HepG2 (cell line): Measurements from ENCODE around the gene GDA. TPM values are rescaled to one million over a fixed set of nuclear protein-coding genes. Genes with fewer than 3 reads are reported as not detected.
A peak's percentile ranks its signal among the peaks of the same experiment; 100 is the strongest.

ENCODE experiments used
- ATF5 ChIP-seq: sonication (generic); formaldehyde crosslinking; IDR thresholded peaks from 2 replicates; pipeline ENCODE4 v1.4.0; 2020; ENCODE audit warnings: mild to moderate bottlenecking, low read depth, missing genetic modification reagents
- CAMTA2 ChIP-seq: sonication (generic); formaldehyde crosslinking; IDR thresholded peaks from 2 replicates; pipeline ENCODE4 v1.4.0; 2020; ENCODE audit warnings: mild to moderate bottlenecking, missing genetic modification reagents, borderline replicate concordance
- ELF1 ChIP-seq: sonication (generic); formaldehyde crosslinking; IDR thresholded peaks from 2 replicates; pipeline ENCODE4 v1.4.0; 2020; ENCODE audit warnings: missing genetic modification reagents
- FOXJ3 ChIP-seq: sonication (generic); formaldehyde crosslinking; IDR thresholded peaks from 2 replicates; pipeline ENCODE4 v1.4.0; 2020; ENCODE audit warnings: missing genetic modification reagents, mild to moderate bottlenecking, borderline replicate concordance
- HNF4A ChIP-seq: sonication (generic); formaldehyde crosslinking; IDR thresholded peaks from 2 replicates; pipeline ENCODE4 v1.4.0; 2020; ENCODE audit warnings: missing genetic modification reagents
- MZF1 ChIP-seq: sonication (generic); formaldehyde crosslinking; IDR thresholded peaks from 2 replicates; pipeline ENCODE4 v1.8.1; 2023; ENCODE audit warnings: mild to moderate bottlenecking, missing genetic modification reagents, borderline replicate concordance
- NCOA1 ChIP-seq: sonication (generic); formaldehyde crosslinking; IDR thresholded peaks from 2 replicates; pipeline ENCODE4 v1.9.0; 2021; ENCODE audit warnings: missing genetic modification reagents
- TBL1XR1 ChIP-seq: fragments of 150-350 bp; IDR thresholded peaks from 2 replicates; pipeline ENCODE4 v1.6.1; 2014; ENCODE audit warnings: borderline replicate concordance, low read length; ENCODE audit not compliant: partially characterized antibody
- TFE3 ChIP-seq: IDR thresholded peaks from 2 replicates; pipeline ENCODE4 v1.6.1; 2016
- ZC3H4 ChIP-seq: sonication (generic); formaldehyde crosslinking; IDR thresholded peaks from 2 replicates; pipeline ENCODE4 v1.4.0; 2020; ENCODE audit warnings: missing genetic modification reagents, borderline replicate concordance
- ZNF10 ChIP-seq: sonication (generic); formaldehyde crosslinking; IDR thresholded peaks from 2 replicates; pipeline ENCODE4 v1.4.0; 2020; ENCODE audit warnings: mild to moderate bottlenecking, low read depth, missing genetic modification reagents, borderline replicate concordance
- ZNF12 ChIP-seq: sonication (generic); formaldehyde crosslinking; IDR thresholded peaks from 2 replicates; pipeline ENCODE4 v1.5.0; 2020; ENCODE audit warnings: missing genetic modification reagents
- ZNF124 ChIP-seq: sonication (generic); formaldehyde crosslinking; IDR thresholded peaks from 2 replicates; pipeline ENCODE4 v1.4.0; 2020; ENCODE audit warnings: missing genetic modification reagents
- ZNF180 ChIP-seq: sonication (generic); formaldehyde crosslinking; IDR thresholded peaks from 2 replicates; pipeline ENCODE4 v1.4.0; 2020; ENCODE audit warnings: low read depth, missing genetic modification reagents, borderline replicate concordance
- ZNF34 ChIP-seq: sonication (generic); formaldehyde crosslinking; IDR thresholded peaks from 2 replicates; pipeline ENCODE4 v1.4.0; 2020; ENCODE audit warnings: mild to moderate bottlenecking, missing genetic modification reagents, borderline replicate concordance
- ZNF530 ChIP-seq: sonication (generic); formaldehyde crosslinking; IDR thresholded peaks from 2 replicates; pipeline ENCODE4 v1.5.0; 2020; ENCODE audit warnings: low read depth, mild to moderate bottlenecking, missing genetic modification reagents
- ZNF589 ChIP-seq: sonication (generic); formaldehyde crosslinking; conservative IDR thresholded peaks from 2 replicates; pipeline ENCODE4 v1.8.0; 2022; ENCODE audit warnings: mild to moderate bottlenecking, moderate library complexity, missing genetic modification reagents
- ZNF678 ChIP-seq: sonication (generic); formaldehyde crosslinking; IDR thresholded peaks from 2 replicates; pipeline ENCODE4 v1.4.0; 2020; ENCODE audit warnings: mild to moderate bottlenecking, missing genetic modification reagents
- polyA plus RNA-seq, 8 experiments: library from polyadenylated mRNA; depleted of rRNA in 3 of 8; stranded (reverse) in 7 of 8; unstranded in 1 of 8; fragments of >200 nt; fragmentation: Illumina TruSeq in 4 of 8; extraction: Trizol in 4 of 8; gene quantifications; 2 replicates each; pipeline versions ENCODE4 v1.2.1 to v1.2.3, GENCODE V29; 2011 to 2016; ENCODE audit warnings: low read depth in 4 of 8, missing spikeins in 1 of 8, mixed read lengths in 1 of 8; ENCODE audit not compliant: insufficient read depth in 1 of 8
- total RNA-seq, 5 experiments: library from RNA; depleted of rRNA; stranded (reverse); fragments of >200 nt; fragmentation: Illumina TruSeq; extraction: Trizol; gene quantifications; 2 replicates each; pipeline ENCODE4 v1.2.3, GENCODE V29; 2016; ENCODE audit warnings: low read depth in 1 of 5
- TF ChIP-seq, protein P1 (sequence below): IDR thresholded peaks from 2 replicates; pipeline ENCODE4 v1.6.1; 2012; ENCODE audit warnings: low read length, improper control_type of control experiment
- TF ChIP-seq, protein P2 (sequence below): IDR thresholded peaks from 2 replicates; pipeline ENCODE4 v1.6.1; 2016; ENCODE audit warnings: control low read depth

GDA gene
- total and polyA plus RNA-seq, 2 of the 13 experiments (the other 11 are each of a cell fraction or from before 2014, with no cell fraction given), result 0.15 to 0.99 TPM

GRCh38 chr9:72154468-72155285 lies 5.4 kb downstream of the GDA start (continued):
- no peak for TF ChIP-seq ZNF124 (CRISPR knock-in tag)
- TF ChIP-seq TBL1XR1, result no peak
- TF ChIP-seq ZNF589 (CRISPR knock-in tag), result no peak
- TF ChIP-seq FOXJ3, result no peak
- no peak for TF ChIP-seq NCOA1
- TF ChIP-seq ELF1 (CRISPR knock-in tag), result 0 out of 2 replicates have a peak, but pooled peaks have one; percentile 15
- TF ChIP-seq ZNF10 (CRISPR knock-in tag), result no peak
- TF ChIP-seq ATF5 (CRISPR knock-in tag), result no peak
- no peak for TF ChIP-seq ZNF180 (CRISPR knock-in tag)
- TF ChIP-seq ZNF12 (CRISPR knock-in tag), result no peak
- TF ChIP-seq MZF1 (CRISPR knock-in tag), result no peak
- TF ChIP-seq HNF4A, result peak; percentile 88
- TF ChIP-seq ZNF530 (CRISPR knock-in tag), result no peak
- TF ChIP-seq ZNF34 (CRISPR knock-in tag), result no peak
- TF ChIP-seq CAMTA2 (CRISPR knock-in tag), result no peak
- TF ChIP-seq TFE3, result 0 out of 2 replicates have a peak, but pooled peaks have one; percentile 20
- no peak for TF ChIP-seq ZNF678 (CRISPR knock-in tag)
- TF ChIP-seq, protein P1, sequence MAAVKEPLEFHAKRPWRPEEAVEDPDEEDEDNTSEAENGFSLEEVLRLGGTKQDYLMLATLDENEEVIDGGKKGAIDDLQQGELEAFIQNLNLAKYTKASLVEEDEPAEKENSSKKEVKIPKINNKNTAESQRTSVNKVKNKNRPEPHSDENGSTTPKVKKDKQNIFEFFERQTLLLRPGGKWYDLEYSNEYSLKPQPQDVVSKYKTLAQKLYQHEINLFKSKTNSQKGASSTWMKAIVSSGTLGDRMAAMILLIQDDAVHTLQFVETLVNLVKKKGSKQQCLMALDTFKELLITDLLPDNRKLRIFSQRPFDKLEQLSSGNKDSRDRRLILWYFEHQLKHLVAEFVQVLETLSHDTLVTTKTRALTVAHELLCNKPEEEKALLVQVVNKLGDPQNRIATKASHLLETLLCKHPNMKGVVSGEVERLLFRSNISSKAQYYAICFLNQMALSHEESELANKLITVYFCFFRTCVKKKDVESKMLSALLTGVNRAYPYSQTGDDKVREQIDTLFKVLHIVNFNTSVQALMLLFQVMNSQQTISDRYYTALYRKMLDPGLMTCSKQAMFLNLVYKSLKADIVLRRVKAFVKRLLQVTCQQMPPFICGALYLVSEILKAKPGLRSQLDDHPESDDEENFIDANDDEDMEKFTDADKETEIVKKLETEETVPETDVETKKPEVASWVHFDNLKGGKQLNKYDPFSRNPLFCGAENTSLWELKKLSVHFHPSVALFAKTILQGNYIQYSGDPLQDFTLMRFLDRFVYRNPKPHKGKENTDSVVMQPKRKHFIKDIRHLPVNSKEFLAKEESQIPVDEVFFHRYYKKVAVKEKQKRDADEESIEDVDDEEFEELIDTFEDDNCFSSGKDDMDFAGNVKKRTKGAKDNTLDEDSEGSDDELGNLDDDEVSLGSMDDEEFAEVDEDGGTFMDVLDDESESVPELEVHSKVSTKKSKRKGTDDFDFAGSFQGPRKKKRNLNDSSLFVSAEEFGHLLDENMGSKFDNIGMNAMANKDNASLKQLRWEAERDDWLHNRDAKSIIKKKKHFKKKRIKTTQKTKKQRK, result no peak
- no peak for TF ChIP-seq ZC3H4
- TF ChIP-seq, protein P2, sequence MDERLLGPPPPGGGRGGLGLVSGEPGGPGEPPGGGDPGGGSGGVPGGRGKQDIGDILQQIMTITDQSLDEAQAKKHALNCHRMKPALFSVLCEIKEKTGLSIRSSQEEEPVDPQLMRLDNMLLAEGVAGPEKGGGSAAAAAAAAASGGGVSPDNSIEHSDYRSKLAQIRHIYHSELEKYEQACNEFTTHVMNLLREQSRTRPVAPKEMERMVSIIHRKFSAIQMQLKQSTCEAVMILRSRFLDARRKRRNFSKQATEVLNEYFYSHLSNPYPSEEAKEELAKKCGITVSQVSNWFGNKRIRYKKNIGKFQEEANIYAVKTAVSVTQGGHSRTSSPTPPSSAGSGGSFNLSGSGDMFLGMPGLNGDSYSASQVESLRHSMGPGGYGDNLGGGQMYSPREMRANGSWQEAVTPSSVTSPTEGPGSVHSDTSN (CRISPR knock-in tag), result no peak
